ENCODE results near the gene RBM20.

- TF ChIP-seq, protein P1, sequence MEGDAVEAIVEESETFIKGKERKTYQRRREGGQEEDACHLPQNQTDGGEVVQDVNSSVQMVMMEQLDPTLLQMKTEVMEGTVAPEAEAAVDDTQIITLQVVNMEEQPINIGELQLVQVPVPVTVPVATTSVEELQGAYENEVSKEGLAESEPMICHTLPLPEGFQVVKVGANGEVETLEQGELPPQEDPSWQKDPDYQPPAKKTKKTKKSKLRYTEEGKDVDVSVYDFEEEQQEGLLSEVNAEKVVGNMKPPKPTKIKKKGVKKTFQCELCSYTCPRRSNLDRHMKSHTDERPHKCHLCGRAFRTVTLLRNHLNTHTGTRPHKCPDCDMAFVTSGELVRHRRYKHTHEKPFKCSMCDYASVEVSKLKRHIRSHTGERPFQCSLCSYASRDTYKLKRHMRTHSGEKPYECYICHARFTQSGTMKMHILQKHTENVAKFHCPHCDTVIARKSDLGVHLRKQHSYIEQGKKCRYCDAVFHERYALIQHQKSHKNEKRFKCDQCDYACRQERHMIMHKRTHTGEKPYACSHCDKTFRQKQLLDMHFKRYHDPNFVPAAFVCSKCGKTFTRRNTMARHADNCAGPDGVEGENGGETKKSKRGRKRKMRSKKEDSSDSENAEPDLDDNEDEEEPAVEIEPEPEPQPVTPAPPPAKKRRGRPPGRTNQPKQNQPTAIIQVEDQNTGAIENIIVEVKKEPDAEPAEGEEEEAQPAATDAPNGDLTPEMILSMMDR (IDR thresholded peaks at IDR 0.05; ENCODE audit: poor library complexity): no peak
- no peak for TF ChIP-seq EZH2 (IDR thresholded peaks at IDR 0.05; ENCODE audit: borderline replicate concordance)
These were observed 199.9 kb downstream of the RBM20 start for GRCh38 chr10:110843796-110844616.

All from hepatocyte (in vitro differentiated cells).